Gastroesophageal sphincter (tissue), 3 donors: Measurements from ENCODE around the gene TPD52L2.

Experiments used
- CTCF ChIP-seq, 4 experiments: fragments of 200-600 bp in 2 of 4; fragments of 450-650 bp in 2 of 4; sonication (generic) in 1 of 4; IDR thresholded peaks; one replicate each; pipeline ENCODE4 v1.5.1; 2017 to 2019; ENCODE audit warnings: antibody characterized with exemption in 4 of 4, mild to moderate bottlenecking in 2 of 4, moderate library complexity in 2 of 4
- POLR2A ChIP-seq, 2 donors: fragments of 450-650 bp; IDR thresholded peaks; one replicate each; pipeline ENCODE4 v1.6.1; 2017; ENCODE audit warnings: antibody characterized with exemption in 2 of 2, mild to moderate bottlenecking in 2 of 2, moderate library complexity in 1 of 2

- TF ChIP-seq CTCF (IDR thresholded peaks at IDR 0.05) = no peak
- TF ChIP-seq POLR2A (IDR thresholded peaks at IDR 0.05) = no peak
These were observed 18.1 kb downstream of the TPD52L2 start for GRCh38 chr20:63883201-63883593.
